Activated naive CD4-positive, alpha-beta T cell treated with anti-CD3 and anti-CD28 coated beads, Interleukin-2, amount 50 U/mL, for 16 hours (primary cell): ENCODE measurements around the gene PHKA2.
"Not testable (repeated sequence)": the region's sequence is repeated elsewhere in the genome, so short reads cannot be mapped to it uniquely, and the experiment has no call there.

Experiments
- DNase-seq: peaks from one replicate; pipeline ENCODE4 v3.0.0-alpha.2; 2020

The PHKA2 gene, protein sequence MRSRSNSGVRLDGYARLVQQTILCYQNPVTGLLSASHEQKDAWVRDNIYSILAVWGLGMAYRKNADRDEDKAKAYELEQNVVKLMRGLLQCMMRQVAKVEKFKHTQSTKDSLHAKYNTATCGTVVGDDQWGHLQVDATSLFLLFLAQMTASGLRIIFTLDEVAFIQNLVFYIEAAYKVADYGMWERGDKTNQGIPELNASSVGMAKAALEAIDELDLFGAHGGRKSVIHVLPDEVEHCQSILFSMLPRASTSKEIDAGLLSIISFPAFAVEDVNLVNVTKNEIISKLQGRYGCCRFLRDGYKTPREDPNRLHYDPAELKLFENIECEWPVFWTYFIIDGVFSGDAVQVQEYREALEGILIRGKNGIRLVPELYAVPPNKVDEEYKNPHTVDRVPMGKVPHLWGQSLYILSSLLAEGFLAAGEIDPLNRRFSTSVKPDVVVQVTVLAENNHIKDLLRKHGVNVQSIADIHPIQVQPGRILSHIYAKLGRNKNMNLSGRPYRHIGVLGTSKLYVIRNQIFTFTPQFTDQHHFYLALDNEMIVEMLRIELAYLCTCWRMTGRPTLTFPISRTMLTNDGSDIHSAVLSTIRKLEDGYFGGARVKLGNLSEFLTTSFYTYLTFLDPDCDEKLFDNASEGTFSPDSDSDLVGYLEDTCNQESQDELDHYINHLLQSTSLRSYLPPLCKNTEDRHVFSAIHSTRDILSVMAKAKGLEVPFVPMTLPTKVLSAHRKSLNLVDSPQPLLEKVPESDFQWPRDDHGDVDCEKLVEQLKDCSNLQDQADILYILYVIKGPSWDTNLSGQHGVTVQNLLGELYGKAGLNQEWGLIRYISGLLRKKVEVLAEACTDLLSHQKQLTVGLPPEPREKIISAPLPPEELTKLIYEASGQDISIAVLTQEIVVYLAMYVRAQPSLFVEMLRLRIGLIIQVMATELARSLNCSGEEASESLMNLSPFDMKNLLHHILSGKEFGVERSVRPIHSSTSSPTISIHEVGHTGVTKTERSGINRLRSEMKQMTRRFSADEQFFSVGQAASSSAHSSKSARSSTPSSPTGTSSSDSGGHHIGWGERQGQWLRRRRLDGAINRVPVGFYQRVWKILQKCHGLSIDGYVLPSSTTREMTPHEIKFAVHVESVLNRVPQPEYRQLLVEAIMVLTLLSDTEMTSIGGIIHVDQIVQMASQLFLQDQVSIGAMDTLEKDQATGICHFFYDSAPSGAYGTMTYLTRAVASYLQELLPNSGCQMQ

DNA sequence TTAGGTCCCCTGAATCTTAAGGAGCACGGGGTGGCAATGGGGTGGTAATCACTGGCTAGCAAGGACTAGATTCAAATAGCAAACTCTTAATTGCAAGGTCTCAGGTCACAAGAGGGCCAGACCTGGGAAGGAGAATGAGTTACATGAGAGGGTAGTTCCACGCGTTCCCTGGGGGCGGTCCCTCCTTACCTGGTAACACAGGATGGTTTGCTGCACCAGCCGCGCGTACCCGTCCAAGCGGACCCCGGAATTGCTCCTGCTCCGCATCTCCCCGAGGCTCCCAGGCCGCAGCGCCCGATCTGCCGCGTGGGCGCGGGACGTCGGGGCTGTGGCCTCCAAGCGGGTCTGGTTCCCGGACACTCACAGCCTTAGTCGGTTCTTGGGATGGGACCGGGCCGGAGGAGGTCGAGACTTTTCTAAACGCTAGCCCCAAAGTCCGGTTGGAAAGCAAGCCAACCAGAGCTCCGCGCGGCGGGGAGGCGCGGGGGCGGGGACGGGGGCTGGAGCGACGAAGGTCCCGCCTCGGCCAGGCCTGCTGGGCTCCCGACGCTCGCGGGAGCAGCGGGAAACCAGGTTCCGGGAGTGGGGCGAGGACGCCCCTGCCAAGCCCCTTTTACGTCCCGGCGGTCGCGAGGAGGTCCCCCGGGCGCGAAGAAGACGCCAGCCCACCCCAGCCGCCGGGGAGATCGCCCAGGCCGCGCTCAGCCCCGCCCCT, at the start of gene PHKA2:
Gene PHKA2, minus strand, starts transcription at position 449 of the 715 bp plus-strand sequence. Its CDS starts 182 bp downstream, at position 267.
- peak; percentile 21 for DNase-seq

DNA sequence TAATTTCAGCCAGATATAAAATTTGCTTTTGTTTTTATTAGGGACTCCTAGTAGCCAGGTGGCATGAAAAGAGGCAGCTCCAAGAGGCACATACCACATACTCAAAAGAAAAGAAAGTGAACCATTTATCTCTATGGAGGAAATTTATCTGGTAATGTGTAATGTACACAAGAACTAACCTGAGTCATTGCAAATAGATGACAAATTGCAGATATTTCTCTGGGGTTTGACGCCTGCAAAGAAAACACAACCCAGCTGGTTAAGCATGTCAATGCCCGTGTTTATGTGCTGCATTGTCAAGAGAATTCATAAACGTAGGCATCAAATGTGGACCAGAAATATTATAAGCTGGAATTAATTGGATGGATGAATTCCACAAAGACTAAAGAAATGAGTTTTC, 46.9 kb upstream of the PHKA2 start:
- DNase-seq: no peak

DNA sequence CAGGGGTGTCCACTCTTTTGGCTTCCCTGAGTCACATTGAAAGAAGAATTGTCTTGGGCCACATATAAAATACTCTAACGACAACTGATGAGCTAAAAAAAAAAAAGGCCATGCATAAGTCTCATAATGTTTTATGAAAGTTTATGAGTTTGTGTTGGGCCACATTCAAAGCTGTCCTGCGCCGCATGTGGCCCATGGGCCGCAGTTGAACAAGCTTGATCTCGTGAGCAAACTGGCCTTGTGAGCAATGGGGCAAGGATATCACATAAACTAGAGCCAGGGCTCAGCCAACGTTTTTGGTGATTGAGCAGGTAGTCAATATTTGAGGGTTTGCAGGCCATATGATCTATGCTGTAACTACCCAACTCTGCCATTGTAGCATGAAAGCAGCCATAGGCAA, 44.6 kb upstream of the PHKA2 start:
- no peak for DNase-seq

DNA sequence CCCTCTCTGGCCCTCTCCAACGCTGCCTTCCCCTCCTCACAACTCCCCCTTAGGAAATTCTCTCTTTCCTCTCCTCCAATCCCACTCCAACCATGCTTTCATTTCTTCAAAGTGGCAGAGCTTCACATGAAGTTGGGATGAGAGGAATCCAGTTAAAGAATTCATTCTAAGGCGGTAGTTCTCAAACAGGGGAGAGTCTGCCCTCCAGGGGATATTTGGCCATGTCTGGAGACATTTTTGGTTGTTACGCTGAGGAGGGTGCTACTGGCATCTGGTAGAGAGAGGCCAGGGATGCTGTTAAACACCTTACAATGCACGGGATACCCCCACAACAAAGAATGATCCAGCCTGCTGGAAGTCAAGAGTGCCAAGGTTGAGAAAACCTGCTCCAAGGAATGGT, 40.5 kb upstream of the PHKA2 start:
- no peak for DNase-seq

DNA sequence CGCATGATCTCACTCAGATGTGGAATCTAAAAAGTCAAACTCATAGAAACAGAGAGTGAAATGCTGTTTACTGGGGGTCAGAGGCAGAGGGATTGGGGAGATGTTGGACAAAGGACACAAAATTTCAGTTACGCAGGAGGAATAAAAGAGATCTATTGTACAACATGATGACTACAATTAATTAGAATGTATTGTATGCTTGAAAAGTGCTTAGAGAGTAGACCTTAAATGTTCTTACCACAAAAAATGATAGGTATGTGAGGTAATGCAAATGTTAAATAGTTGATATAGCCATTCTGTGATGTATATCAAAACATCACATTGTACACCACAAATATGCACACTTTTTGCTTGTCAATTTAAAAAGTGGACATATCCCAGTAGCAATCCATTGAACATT, 36.1 kb upstream of the PHKA2 start:
- no peak for DNase-seq

DNA sequence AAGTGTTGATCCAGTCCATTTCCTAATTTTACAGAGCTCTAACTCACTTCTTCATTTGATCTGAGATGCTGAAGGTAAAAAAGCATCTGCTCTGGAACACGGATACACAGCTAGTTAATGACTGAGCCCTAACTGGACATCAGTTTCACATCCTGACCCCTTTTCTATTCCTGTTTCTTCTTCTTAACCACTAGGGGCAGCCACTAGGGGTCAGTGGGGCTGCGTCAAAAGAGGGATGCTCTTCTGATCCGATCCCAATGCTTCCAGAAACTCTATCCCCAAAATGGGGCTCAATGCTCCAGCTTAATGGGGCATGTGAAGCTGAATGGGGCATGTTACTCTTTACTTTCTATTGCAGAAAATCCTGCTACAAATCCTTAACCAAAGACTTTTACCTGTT, 33.4 kb upstream of the PHKA2 start:
- no peak for DNase-seq

DNA sequence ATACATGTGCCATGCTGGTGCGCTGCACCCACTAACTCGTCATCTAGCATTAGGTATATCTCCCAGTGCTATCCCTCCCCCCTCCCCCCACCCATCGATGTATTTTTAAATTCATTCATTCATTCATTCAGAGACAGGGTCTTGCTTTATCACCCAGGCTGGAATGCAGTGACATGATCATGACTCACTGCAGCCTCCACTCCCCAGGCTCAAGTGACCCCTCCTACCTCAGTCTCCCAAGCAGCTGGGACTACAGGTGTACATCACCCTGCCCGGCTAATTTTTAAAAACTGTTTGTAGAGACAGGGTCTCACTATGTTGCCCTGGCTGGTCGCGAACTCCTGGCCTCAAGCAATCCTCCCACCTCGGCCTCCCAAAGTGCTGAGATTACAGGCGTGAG, 32.7 kb upstream of the PHKA2 start:
- DNase-seq: not testable (repeated sequence)

DNA sequence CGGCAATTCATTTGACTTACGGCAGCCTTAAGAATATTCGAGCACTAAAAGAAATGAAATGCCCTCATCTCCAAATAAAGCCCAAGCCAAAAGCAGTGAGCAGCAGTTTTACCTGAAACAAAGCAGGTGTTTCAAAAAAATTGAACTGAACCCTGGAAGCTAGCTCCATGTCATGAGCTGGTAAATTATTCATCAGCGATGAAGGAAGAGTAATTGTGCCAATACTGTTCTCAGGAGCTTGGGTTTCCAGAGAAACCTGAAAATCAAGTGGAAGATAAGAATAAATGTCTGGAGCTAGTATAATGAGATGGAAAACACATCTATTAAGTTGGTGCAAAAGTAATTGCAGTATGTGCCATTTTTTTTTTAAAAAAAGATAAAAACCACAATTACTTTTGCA, 24.0 kb upstream of the PHKA2 start:
- no peak for DNase-seq

DNA sequence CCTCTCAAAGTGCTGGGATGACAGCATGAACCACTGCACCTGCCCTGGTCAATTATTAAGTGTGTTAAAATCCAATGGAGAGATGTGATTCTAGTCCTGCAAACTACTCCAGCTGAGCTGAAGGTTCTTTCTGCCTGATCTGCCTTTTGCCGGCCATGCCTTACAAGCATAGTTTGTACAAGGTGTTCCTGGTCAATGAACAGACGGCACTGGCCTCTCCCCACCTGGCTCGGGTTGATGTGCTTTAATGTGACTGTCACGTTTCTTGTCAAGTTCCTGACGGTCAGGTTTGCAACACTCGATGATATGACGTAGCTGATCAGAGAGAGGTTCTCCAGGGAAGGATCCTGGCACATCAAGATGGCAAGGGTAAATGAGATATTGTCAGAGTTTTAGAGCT, 23.1 kb upstream of the PHKA2 start:
- DNase-seq: no peak

DNA sequence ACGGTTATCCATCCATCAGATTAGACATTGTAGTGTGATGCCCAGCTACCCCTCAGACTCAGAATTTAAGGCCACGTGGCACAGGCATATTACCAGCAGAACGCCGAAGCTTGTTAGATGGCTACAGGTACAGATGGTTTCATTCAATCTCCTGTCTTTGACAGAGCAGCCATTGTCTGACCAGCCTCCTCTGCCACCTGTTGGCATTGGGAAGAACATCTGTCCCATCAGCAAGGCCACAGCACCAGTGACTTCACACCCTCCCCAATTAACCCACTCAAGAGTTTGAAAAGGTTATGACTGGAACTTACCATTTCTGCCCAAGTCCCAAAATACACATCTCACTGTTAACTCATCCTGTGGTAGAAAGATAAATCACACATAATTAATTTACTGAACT, 22.0 kb upstream of the PHKA2 start:
- no peak for DNase-seq

DNA sequence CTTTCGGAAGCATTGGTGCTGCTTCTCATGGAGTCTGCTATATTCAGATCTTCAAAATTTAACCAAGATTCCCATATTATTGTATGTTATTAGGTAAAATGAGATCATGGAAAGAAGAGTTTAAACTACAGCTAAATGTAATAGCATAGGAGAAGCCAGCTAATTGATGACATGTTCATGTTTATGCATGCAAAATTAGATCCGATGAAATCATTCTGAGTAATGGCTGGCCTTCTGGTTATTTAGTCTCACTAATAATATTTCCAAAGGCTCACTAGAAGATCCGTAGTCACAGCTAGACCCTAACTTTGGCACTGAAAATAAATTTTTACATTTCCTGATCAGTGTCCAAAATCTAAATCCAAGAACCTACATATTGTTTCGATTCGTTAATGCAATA, 19.8 kb upstream of the PHKA2 start:
- DNase-seq: no peak

DNA sequence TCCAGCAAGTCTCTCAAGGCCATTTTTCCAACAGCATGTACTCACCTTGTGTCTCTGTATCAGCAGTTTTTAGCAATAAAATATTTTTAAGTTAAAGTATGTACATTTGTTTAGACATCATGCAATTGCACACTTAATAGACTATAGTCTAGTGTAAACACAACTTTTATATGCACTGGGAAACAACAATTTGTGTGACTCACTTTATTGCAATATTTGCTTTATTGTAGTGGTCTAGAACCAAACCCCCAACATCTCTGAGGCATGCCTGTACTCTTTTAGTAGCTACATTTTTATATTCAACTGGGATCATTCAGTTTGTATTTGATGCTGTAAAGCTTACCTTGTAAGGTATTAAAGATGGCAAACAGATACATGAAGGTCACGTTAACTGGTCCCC, 14.7 kb upstream of the PHKA2 start:
- DNase-seq: no peak

DNA sequence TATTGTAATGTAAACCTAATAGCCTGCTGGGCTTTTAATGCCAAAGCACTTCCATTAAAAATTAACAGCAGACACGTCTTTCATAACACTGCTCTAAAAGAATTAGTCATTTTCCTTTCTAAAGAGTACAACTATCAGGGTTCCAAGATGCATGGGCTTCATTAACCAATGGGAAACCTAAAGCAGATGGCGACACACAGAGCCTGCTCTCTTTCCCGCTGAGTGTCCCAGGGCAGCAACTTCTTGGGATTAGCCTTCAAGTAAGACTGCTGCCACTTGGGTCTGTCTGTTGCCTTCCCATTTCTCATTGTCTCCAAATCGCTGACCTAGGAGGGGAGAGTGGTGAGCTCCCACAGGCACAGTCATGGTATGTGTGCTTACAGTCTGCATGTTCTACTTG, 14.0 kb upstream of the PHKA2 start:
- DNase-seq: no peak

DNA sequence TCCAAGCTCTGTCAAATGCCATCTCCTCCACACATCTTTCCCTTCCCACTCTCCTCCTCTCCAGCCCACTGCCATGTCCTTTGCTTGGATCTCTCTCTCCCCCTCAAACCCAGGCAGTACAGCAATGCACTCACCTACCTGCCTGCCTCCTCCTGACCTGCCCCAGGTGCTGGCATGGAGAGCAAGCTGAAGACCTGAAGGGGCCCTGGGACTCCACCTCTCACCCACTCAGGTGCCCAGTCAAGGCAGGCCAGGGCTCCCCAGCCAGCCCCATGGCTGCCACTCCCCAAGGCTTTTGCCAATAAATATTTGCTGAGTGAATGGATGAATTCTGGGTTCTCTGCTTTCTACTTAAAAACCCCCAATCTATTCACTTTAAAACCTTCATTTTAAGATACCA, 12.6 kb upstream of the PHKA2 start:
- no peak for DNase-seq

DNA sequence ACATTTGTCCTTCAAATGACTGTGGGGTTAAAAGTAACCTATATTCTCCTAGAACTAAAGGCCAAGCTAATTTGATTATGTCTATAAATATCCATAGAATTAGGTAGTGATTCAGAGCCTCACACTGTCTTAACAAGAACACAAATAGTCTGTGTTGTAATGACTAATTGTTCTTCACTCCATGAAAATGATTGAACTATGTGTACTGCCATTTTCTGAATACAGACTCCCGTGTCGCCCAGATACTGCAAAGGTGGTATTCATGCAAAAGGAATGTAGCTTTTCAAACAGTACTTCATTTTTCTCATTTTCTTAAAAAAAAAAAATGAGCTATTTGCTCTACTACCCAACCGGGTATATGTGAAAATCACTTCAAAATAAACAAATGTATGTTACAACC, 11.3 kb upstream of the PHKA2 start:
- DNase-seq: no peak

DNA sequence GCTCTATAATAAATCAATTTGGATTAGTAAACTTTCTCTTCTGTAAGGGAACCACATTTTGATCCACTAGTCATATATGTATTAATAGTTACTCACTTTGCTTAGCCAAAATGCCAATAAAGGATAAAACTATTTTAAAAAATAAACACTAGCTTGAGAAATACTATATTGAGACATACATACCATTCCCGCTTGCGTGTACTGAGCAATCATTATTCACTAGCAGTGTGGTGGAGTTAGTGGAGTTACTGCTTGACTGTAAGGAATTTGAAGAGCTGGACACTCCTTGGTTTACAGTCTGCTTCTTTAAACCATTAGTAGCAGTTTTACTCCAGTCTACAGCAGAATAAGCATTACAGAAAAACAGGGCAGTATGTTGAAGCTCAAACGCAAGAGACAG, 10.8 kb upstream of the PHKA2 start:
- no peak for DNase-seq

DNA sequence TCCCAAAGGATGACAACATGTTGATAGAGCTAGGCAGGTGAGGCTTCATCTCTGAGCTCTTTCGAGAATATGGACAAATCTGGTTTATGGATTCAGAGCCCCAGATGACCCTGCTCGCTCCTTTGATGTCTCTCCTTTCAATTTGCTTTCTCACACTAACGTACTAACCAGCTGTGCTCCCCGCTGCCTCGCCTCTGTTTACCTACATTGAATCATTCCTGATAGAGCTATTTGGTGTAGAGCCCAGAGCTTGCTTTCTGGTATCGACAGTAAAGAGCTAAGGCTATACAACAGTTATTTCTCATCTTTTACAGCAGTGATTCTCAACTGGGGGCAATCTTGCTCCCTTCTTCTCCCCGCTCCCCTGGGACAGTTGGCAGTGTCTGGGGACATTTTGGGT, 8.9 kb upstream of the PHKA2 start:
- no peak for DNase-seq

DNA sequence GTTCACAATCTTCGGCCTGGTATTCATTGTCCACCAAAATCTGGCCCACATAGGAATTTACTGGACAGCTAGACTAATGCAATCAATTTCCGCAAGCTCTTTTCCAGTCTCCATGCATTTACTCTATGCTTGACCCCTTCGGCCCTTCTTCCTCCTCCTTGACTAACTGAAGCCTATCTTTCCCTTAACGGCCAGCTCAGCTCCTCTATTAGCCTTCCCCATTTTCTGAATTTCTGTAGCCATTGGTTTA, 1.2 kb upstream of the PHKA2 start:
- no peak for DNase-seq

DNA sequence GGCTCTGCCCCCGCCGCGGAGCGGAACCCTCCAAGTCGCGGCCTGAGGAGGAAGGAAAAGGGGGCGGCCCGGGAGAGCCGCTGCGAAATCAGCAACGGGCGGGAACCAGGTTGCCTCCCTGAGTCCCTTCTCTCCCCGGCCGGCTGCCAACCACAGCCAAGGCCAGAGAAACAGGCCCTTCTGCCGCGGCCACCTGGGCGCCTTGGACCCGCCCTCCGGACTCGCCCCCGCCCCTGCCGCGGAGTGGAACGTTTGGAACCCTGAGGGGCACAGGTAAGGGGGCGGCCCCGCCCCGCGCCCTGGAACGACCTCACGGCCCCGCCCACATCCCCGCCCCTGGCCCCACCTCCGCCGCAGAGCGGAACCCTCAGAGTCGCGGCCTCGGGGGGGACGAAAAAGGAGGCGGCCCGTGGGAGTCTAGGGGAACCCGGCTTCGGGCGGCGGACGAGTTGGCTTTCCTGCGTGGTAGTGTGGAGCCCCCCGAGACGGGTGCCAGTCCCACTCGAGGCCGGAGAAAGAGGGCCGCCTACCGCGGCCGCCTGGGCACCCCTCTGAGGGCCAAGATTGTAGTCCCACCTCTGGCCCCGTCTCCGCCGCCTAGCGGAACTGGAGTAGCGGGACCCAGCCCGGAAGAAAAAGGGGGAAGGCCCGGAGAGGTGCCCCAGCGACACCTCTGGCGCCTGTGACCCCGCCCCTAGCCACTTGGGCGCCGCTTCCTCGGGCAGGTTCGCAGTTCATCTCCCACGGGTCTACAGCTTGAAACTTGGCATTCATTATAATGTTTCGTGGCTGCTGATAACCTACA, 669 bp upstream of the PHKA2 start:
- DNase-seq: peak; percentile 84

DNA sequence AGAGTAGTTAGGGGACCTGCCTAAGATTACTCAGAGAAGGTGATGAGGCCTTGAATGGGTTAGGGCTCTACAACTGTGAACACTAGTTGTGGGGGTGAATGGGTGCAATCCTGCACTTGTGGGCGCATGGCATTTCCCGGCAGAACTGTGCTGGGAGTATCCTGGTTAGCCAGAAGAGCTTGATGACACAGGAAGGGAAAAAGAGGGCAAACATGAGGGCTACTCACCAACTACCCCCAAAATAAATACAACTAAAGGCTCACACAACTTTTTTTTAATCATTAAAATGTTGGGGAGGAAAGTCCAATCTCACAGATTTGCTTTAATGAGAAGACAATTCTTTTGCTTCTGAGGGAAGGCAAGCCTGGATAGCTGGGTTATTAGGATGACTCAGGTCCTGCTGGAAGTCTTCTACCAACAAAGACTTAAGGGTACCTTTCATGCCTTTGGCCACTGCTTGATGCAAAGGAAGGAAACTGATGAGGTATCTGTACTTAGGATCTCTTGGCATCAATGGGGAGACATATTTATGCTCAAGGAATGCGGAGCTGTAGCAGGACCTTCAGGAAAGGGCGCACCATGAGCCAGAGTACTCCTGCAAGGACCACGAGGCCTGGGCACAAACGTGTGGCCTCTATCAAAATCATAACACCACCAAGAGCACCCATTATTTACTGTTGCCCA, 2.6 kb downstream of the PHKA2 start:
- no peak for DNase-seq

DNA sequence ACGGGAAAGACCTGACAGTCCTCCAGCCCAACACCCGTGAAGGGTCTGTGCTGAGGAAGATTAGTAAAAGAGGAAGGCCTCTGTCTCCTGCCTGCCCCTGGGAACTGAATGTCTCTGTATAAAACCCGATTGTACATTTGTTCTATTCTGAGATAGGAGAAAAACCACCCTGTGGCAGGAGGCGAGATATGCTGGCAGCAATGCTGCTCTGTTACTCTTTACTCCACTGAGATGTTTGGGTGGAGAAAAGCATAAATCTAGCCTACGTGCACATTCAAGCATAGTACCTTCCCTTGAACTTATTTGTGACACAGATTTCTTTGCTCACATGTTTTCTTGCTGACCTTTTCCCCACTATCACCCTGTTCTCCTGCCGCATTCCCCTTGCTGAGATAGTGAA, 3.7 kb downstream of the PHKA2 start:
- DNase-seq: not testable (repeated sequence)

DNA sequence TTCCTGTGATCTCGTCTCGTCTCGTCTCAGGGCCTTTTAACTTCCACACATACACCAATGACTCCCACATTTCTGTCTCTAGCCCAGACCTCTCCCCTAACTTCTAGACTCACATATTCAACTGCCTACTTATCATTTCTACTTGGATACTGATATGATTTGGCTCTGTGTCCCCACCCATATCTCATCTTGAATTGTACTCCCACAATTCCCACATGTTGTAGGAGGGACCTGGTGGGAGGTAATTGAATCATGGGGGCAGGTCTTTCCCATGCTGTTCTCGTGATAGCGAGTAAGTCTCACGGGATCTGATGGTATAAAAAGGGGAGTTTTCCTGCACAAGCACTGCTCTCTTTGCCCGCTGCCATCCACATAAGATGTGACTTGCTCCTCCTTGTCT, 8.9 kb downstream of the PHKA2 start:
- DNase-seq: no peak
